K562 (cell line): ENCODE data around the gene PGP. TPM values are rescaled to one million over a fixed set of nuclear protein-coding genes. Genes with fewer than 3 reads are reported as not detected.
A peak's percentile ranks its signal among the peaks of the same experiment; 100 is the strongest.

ENCODE experiments used
- HDAC8 ChIP-seq: fragments of 450-650 bp; IDR thresholded peaks from 2 replicates; pipeline ENCODE4 v1.6.1; 2016; ENCODE audit warnings: mild to moderate bottlenecking, missing genetic modification characterization, moderate library complexity, missing compliant biosample characterization
- ID3 ChIP-seq, 2 experiments: fragments of 250-450 bp in 1 of 2; fragments of 450-650 bp in 1 of 2; sonication (Bioruptor Pico) in 1 of 2; IDR thresholded peaks; 2 replicates each; pipeline versions ENCODE4 v1.6.1 to v1.8.0; 2016 to 2021; ENCODE audit warnings: mild to moderate bottlenecking in 2 of 2, moderate library complexity in 2 of 2, missing compliant biosample characterization in 1 of 2, missing genetic modification characterization in 1 of 2
- MAZ ChIP-seq, 2 experiments: fragments of 450-650 bp in 1 of 2; sonication (generic) in 1 of 2; formaldehyde crosslinking; IDR thresholded peaks in 1 of 2; conservative IDR thresholded peaks in 1 of 2; 2 replicates each; pipeline versions ENCODE4 v1.4.0 to v1.5.0; 2020; ENCODE audit warnings: mild to moderate bottlenecking in 1 of 2, missing genetic modification reagents in 1 of 2
- MEF2D ChIP-seq: conservative IDR thresholded peaks from 2 replicates; pipeline ENCODE4 v1.6.1; 2016; ENCODE audit warnings: low read depth, missing genetic modification characterization, missing compliant biosample characterization
- SMAD4 ChIP-seq: fragments of 250-450 bp; sonication (Bioruptor Pico); conservative IDR thresholded peaks from 2 replicates; pipeline ENCODE4 v1.8.0; 2021; ENCODE audit warnings: inconsistent platforms, mild to moderate bottlenecking, moderate library complexity
- ZBTB43 ChIP-seq: sonication (generic); formaldehyde crosslinking; IDR thresholded peaks from 2 replicates; pipeline ENCODE4 v1.8.0; 2023; ENCODE audit warnings: mild to moderate bottlenecking, missing genetic modification reagents
- ZHX1 ChIP-seq: fragments of 150-350 bp; conservative IDR thresholded peaks from 2 replicates; pipeline ENCODE4 v1.6.1; 2014; ENCODE audit warnings: low read length
- ZNF174 ChIP-seq: fragments of 250-450 bp; sonication (Bioruptor Pico); IDR thresholded peaks from 2 replicates; pipeline ENCODE4 v1.4.0; 2020; ENCODE audit warnings: mild to moderate bottlenecking
- ZNF57 ChIP-seq: fragments of 450-650 bp; formaldehyde crosslinking; IDR thresholded peaks from 2 replicates; pipeline ENCODE4 v1.4.0; 2020; ENCODE audit warnings: mild to moderate bottlenecking, moderate library complexity
- ZNF609 ChIP-seq: sonication (generic); formaldehyde crosslinking; IDR thresholded peaks from 2 replicates; pipeline ENCODE4 v1.8.1; 2023; ENCODE audit warnings: missing genetic modification reagents, mild to moderate bottlenecking, borderline replicate concordance
- ZNF668 ChIP-seq: fragments of 250-450 bp; sonication (Bioruptor Pico); IDR thresholded peaks from 2 replicates; pipeline ENCODE4 v1.8.0; 2022; ENCODE audit warnings: mild to moderate bottlenecking, inconsistent platforms
- polyA plus RNA-seq, 8 experiments: library from polyadenylated mRNA; depleted of rRNA in 4 of 8; stranded (reverse) in 5 of 8; unstranded in 3 of 8; fragments of >200 nt; fragmentation: Nextera tagmentation in 2 of 8; fragmentation: Illumina TruSeq in 1 of 8; extraction: Ambion mirVana in 2 of 8; extraction: Trizol in 1 of 8; gene quantifications; 2 replicates each; pipeline versions ENCODE4 v1.2.1 to v1.2.3, GENCODE V29; 2011 to 2014; ENCODE audit warnings: inconsistent platforms in 1 of 8, missing spikeins in 1 of 8
- total RNA-seq, 7 experiments: library from RNA; depleted of rRNA in 6 of 7; stranded (reverse); fragments of >200 nt in 6 of 7; fragmentation: Illumina TruSeq in 2 of 7; extraction: Trizol in 2 of 7; gene quantifications; 2 replicates each; pipeline versions ENCODE4 v1.2.1 to v1.2.3, GENCODE V29; 2011 to 2021; ENCODE audit warnings: low replicate concordance in 1 of 7

The PGP gene
- total and polyA plus RNA-seq, 9 of the 15 experiments (the other 6 are each of a cell fraction or from before 2014, with no cell fraction given): 1.1 to 57.6 (median 19.6) TPM

- TF ChIP-seq ID3 (CRISPR knock-in tag; IDR thresholded peaks at IDR 0.05): no peak
- TF ChIP-seq ID3 (tag; IDR thresholded peaks at IDR 0.05): no peak
- TF ChIP-seq SMAD4 (CRISPR knock-in tag): peak; percentile 46; the same call in 1 of the 2 replicates
- TF ChIP-seq MAZ (CRISPR knock-in tag; conservative IDR thresholded peaks at IDR 0.05 in 1 of 2, IDR thresholded peaks at IDR 0.05 in 1 of 2): no peak; a peak in 1 of 4 replicates
- TF ChIP-seq ZNF57 (CRISPR knock-in tag): no peak
- TF ChIP-seq HDAC8 (tag): no peak
- no peak for TF ChIP-seq ZBTB43
- no peak for TF ChIP-seq MEF2D
- TF ChIP-seq ZNF609 (CRISPR knock-in tag): peak; percentile 15; the same call in 1 of the 2 replicates
- TF ChIP-seq ZHX1: no peak
- TF ChIP-seq ZNF174 (CRISPR knock-in tag): no peak
- TF ChIP-seq ZNF668 (CRISPR knock-in tag): no peak
Measured at GRCh38 chr16:2223942-2224486, 9.4 kb upstream of the PGP start (continued).
